C4-2B (cell line): ENCODE results near the gene FEZF1.

Experiments used
- CTCF ChIP-seq: fragments of 450-650 bp; conservative IDR thresholded peaks from 2 replicates; pipeline ENCODE4 v1.5.1; 2017; ENCODE audit warnings: mild to moderate bottlenecking
- ZFX ChIP-seq: fragments of 450-650 bp; IDR thresholded peaks from 2 replicates; pipeline ENCODE4 v1.6.1; 2017

GRCh38 chr7:122337011-122337410 is 32.5 kb upstream of the FEZF1 start:
- no peak for TF ChIP-seq CTCF
- TF ChIP-seq ZFX, result no peak
